ENCODE data around the gene OR52I2.
A peak's percentile ranks its signal among the peaks of the same experiment; 100 is the strongest.

OR52I2 gene

GRCh38 chr11:4581443-4581842, at the start of gene OR52I2:
Gene OR52I2 (plus strand): TSS chr11:4581743.
- DNase-seq = no peak

GRCh38 chr11:4539603-4540219, 41.8 kb upstream of the OR52I2 start:
- DNase-seq = peak in 21 of 51 donors; percentile 1 to 51 (median 14)

DNA sequence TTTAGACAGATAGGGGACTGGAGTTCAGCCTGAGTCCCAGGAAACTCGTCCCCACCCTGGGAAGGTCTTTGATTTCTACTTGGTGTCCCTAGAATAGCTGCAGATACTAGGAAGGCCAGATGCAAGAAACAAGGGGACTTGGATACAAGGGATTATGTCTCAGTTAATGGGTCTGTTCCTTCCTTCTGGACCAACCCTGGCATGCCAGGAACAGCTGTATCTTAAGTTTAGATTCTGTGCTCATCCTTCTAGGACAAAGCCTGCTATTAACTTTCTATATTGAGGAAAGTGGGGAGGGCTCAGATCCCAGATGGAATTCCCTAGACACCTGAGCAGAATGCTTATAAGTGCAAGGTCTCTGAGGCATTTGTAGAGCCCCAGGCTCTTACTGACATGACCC, 40.5 kb upstream of the OR52I2 start:
- DNase-seq = no peak

DNA sequence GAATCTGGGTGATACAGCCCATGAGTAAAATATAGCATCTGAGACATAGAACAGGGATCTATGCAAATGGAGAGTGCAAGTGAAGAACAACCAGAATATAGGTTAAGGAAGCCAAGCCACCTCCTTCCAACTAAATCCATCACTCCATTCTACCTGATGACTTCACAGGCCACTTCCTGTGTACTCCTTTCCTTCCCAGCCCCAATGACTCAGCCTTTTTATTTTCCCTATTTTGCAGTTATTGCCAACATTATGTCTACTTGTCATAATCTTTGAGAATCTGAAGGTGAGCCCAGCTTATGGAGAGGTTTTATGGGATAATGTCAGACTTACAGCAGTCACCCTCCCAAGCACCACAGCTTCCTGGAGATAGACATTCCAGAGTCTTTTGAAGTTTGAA, 38.0 kb upstream of the OR52I2 start:
- no peak for DNase-seq

GRCh38 chr11:4544891-4545290, 36.7 kb upstream of the OR52I2 start, which contains the start of gene OR52M1:
Gene OR52M1 (plus strand): TSS chr11:4545191. CDS start chr11:4545191, 0 bp downstream.
- DNase-seq = no peak

DNA sequence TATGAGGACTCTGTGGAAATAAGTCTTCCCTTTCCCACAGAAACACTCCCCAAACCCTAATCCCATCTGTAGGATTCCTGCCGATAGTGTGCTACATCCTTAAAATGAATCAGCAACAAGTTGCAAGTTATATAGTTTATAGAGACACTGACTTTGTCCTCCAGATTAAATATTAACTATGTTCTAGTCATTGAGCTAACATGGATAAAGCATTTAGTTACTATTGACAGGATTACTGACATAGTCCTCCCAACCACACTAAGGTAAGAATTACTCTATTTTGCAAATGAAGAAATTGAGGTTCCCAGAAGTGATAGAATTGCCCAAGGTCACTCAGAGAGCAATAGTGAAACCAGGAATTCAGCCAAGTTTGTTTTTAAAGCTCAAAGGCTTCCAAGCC, 34.7 kb upstream of the OR52I2 start:
- no peak for DNase-seq

DNA sequence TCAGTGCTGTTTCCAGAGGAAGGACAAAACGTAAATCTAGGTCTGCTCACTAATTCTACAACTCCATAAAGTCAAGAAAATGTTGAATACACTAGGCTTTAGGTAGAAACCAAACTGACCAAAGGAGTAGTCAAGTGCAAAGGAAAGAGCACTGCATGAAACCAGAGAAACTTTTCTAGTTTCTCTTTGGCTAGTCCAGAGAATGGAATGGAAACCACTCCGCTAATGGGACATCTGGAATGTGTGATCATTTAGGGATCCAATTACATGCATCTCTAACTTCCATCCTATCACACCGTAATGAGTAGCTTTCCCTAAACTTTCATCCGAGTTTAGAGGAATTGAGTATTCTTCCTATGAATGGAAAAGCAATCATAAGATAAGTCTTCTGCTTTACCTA, 34.1 kb upstream of the OR52I2 start:
- no peak for DNase-seq

DNA sequence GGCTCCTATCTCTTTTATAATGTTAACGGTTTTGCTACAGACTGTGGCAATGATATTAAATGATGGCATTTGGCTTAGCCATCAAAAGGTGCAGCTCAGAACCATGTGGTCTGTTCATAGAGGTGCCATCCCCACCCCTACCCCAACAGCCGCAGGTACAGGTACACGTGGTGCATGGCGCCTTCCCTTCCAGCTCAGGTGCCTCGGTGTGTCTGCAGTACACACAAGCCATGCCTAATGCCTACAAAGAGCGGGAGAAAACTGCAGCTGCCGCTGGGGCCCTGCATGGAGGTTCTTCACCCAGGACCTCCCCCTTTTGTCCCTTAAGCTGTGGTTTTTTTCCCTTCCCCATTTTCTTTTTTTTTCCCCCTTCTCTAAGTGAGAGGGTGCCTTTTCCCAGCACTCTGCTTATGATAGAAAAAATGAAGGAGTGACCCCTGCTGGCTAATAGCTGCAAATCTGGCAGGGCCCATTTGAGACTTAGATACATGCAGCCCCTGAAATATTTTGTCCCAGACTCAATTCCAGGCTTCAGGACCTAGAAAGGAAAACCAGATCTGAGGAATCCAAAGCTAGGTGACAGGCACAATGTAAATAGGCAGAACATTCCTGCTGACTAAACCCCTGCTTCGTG, 30.1 kb upstream of the OR52I2 start:
- DNase-seq = peak in 1 of 51 donors; percentile 1

- DNase-seq = no peak
These were observed 21.8 kb upstream of the OR52I2 start for GRCh38 chr11:4559527-4560440.

DNA sequence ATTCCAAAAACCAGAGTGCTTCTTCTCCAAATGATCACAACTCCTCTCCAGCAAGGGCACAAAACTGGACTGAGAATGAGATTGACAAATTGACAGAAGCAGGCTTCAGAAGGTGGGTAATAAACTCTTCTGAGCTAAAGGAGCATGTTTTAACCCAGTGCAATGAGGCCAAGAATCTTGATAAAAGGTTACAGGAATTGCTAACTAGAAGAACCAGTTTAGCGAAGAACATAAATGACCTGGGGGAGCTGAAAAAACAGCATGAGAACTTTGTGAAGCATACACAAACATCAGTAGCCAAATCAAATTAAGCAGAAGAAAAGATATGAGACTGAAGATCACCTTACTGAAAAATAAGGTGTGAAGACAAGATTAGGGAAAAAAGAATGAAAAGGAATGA, 21.1 kb upstream of the OR52I2 start:
- no peak for DNase-seq

GRCh38 chr11:4565371-4565770, 16.2 kb upstream of the OR52I2 start:
- no peak for DNase-seq

GRCh38 chr11:4569075-4569474, 12.5 kb upstream of the OR52I2 start:
- no peak for DNase-seq

DNA sequence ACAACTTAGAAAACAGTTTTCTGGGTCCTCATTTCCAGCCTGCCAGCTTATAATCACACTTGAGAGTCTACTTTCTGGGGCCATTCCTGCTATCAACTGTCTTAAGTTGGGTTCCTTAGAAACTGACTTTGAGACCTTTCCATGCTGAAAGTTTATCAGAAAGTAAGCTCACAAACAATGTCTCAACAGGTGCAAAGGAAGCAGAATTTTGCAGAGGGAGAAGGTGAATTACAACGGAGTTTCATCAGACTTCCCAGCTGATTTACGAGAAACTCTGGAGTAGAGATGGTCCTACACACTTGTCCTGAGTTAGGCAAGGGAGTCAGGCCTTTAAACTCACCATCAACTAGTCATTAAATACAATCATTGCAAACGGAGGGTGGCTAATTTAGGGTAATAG, 4.7 kb upstream of the OR52I2 start:
- no peak for DNase-seq

DNA sequence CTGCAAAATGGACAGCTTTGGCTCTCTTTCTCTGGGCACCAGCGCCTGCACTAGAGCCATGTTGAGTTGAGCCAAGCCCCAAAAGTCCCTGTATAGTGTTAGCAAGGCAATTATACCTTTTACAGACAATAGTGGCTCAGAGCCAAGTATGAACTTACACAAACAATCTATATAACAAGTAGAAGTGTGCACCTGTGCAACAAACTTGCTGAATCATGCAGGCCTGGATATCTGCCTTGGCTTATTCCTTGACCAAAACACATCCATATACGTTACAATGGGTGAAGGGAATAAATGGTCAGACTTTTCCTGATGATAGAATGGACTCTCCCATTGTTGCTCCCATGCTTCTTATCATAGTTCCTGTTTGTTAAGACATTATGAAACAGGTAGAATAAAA, 3.8 kb upstream of the OR52I2 start:
- no peak for DNase-seq

DNA sequence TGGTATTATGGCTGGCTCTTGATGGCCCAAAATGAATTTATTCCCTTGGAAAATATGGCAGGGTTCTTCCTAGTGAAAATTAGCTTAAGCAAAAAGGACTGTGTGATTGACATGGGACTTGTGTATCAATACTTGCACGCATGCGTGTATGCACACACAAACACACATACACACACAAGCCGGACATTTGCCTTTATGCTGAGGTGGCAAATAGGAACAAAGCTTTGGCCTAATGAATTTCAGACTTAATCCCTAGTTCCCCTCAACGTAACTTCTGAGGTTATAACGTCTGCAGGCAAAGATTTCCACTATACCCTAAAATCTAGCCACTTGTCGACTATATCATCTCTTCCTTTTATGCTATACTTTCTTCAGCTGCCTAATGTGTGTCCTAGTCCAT, 2.9 kb upstream of the OR52I2 start:
- no peak for DNase-seq

DNA sequence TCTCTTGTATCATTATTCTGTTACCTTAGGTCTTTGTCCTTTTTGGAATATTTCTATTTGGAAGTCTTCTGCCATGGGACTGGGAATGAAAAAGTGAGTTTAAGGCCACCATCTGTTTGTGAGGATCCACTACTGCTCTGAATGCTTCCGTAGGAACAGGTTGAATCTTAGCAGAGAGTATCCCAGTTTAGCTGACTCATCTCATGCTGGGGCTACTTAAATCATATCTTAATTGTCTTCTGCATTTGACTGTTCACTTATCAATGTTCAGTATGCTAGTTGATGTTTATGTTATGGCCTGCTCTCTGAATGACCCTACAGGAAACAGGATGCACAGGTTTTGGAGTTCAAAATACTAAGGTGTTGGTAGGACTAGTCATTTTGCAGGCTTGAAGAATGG, 1.4 kb upstream of the OR52I2 start:
- DNase-seq = no peak

- no peak for DNase-seq
These were observed 7.5 kb downstream of the OR52I2 start for GRCh38 chr11:4589017-4589416.

DNA sequence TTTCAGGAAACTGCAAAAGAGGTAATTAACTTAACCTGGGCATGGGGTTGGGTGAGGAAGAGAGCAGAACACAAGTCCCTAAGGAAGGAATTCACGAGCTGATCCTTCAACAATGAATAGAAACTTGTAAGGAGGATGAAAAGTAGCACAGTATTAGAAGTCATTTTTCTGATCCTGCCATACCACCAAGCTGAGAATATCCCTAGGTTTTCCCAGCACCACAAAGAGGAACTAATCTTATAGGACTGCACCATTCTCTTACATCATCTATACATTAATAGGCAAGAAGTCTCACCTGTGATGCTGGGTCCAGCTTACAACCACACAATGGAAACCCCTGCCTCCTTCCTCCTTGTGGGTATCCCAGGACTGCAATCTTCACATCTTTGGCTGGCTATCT, 12.2 kb downstream of the OR52I2 start, which contains the start of gene OR52I1:
Gene OR52I1, plus strand, starts transcription at position 301 of the 400 bp plus-strand sequence. Its CDS starts 0 bp downstream, at position 301.
- DNase-seq = no peak

DNA sequence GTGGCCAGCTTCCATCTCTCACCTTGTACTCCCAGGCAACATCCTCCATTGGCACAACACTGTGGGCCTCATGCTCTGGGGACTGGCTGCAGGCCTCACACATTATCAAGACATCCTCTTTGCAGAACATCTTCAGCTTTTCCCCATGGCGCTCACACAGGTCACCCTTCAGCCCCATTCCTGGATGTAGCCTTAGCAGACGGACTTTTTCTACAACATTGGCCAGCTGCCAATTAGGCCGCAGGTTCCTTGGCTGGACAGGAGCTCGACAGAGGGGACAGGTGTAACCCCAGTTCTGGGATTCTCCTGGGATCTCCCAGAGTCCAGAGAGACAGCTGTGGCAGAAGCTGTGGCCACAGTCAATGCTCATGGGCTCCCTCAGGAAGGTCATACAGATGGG, 23.5 kb downstream of the OR52I2 start:
- no peak for DNase-seq

DNA sequence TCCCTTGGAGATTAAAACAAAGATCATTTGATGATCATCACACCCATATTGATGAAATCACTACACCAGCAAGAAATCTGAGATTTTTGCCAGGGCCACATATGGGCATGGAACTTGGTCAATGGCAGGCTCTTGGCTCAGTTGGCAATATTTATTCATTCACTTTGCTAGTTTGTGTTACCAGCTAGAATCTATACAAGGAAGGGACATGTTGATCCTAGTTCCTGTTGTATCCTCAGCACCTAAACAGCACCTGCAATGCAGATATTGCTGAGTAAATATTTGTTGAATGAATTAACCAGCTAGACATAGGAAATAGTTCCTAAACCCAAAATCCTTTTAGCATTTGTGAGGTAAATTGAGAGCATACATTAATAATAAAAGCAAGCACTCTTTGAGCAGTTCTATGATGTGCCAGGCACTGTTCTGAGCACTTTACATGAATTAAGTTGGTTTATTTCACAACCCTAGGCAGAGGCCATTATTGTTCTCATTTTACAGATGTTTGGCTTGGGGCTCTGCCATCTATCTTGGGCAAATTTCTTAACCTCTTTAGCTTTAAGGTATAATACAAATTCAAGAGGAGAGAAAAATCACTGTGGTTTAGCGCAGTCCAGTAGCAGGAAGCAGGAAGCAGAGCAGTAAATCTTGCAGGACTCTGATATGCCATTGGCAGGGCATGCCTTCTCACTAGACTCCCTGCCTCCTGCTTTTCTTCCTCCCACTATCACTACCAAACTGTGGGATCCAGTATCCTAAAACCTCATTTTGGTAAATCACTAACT, 24.9 kb downstream of the OR52I2 start:
- DNase-seq = no peak

- no peak for DNase-seq
These were observed 25.6 kb downstream of the OR52I2 start for GRCh38 chr11:4607096-4607495.

Data from hypothalamus (tissue), 51 donors.